DOHH2 (cell line): Measurements from ENCODE around the gene GPR141.

Source experiments
- CTCF ChIP-seq: fragments of 200-600 bp; sonication (generic); IDR thresholded peaks from one replicate; pipeline ENCODE4 v1.5.1; 2014; ENCODE audit warnings: antibody characterized with exemption, mild to moderate bottlenecking, low read depth, low read length; ENCODE audit not compliant: poor library complexity, severe bottlenecking
- EZH2phosphoT487 ChIP-seq: fragments of 200-600 bp; sonication (generic); IDR thresholded peaks from 2 replicates; pipeline ENCODE4 v1.6.1; 2017; ENCODE audit warnings: borderline replicate concordance, mild to moderate bottlenecking, antibody characterized with exemption, low read length, moderate library complexity, mixed read lengths

- TF ChIP-seq CTCF (no peak), EZH2phosphoT487 (no peak)
These were observed 23.0 kb upstream of the GPR141 start for GRCh38 chr7:37660614-37661013.
